ENCODE results near the gene UFL1.
"Not testable (repeated sequence)": the region's sequence is repeated elsewhere in the genome, so short reads cannot be mapped to it uniquely, and the experiment has no call there.

Gene UFL1

GRCh38 chr6:96521644-96522464, at the start of gene UFL1:
Gene UFL1 (plus strand): TSS chr6:96521806. CDS start chr6:96521874, 68 bp downstream.
- peak; percentile 78 for DNase-seq (ENCODE audit: low spot score)

DNA sequence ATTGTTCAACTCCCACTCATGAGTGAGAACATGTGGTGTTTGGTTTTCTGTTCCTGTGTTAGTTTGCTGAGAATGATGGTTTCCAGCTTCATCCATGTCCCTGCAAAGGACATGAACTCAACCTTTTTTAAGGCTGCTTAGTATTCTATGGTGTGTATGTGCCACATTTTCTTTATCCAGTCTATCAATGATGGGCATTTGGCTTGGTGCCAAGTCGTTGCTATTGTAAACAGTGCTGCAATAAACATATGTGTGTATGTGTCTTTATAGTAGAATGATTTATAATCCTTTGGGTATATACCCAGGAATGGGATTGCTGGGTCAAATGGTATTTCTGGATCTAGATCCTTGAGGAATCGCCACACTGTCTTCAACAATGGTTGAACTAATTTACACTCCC, 49.3 kb upstream of the UFL1 start:
- DNase-seq (ENCODE audit: low spot score) = not testable (repeated sequence)

DNA sequence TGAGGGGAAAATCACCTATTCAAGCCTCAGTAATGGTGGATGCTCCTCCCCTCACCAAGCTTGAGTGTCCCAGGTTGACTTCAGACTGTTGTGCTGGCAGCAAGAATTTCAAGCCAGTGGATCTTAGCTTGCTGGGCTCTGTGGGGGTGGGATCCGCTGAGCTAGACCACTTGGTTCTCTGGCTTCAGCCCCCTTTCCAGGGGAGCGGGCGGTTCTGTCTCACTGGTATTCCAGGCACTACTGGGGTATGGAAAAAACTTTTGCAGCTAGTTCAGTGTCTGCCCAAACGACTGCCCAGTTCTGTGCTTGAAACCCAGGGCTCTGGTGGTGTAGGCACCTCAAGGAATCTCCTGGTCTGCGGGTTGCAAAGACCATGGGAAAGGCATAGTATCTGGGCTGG, 42.9 kb upstream of the UFL1 start:
- DNase-seq (ENCODE audit: low spot score) = no peak

GRCh38 chr6:96491926-96492325, 29.7 kb upstream of the UFL1 start:
- DNase-seq (ENCODE audit: low spot score) = no peak

- no peak for DNase-seq (ENCODE audit: low spot score)
These were observed 21.8 kb upstream of the UFL1 start for GRCh38 chr6:96499781-96500180.

GRCh38 chr6:96502915-96503314, 18.7 kb upstream of the UFL1 start:
- DNase-seq (ENCODE audit: low spot score) = no peak

GRCh38 chr6:96505363-96505762, 16.2 kb upstream of the UFL1 start:
- DNase-seq (ENCODE audit: low spot score) = no peak

DNA sequence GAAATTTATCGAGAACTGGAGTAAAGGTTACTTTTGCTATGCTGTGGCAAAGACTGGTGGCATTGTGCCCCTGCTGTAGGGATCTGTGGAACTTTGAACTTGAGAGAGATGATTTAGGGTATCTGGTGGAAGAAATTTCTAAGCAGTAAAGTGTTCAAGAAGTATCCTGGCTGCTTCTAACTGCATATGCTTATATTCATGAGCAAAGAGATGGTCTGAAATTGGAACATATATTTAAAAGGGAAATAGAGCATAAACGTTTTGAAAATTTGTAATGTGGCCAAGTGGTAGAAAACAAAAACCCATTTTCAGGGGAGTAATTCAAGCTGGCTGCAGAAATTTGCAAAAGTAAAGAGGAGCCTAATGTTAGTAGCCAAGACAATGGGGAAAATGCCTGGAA, 12.3 kb upstream of the UFL1 start:
- no peak for DNase-seq (ENCODE audit: low spot score)

DNA sequence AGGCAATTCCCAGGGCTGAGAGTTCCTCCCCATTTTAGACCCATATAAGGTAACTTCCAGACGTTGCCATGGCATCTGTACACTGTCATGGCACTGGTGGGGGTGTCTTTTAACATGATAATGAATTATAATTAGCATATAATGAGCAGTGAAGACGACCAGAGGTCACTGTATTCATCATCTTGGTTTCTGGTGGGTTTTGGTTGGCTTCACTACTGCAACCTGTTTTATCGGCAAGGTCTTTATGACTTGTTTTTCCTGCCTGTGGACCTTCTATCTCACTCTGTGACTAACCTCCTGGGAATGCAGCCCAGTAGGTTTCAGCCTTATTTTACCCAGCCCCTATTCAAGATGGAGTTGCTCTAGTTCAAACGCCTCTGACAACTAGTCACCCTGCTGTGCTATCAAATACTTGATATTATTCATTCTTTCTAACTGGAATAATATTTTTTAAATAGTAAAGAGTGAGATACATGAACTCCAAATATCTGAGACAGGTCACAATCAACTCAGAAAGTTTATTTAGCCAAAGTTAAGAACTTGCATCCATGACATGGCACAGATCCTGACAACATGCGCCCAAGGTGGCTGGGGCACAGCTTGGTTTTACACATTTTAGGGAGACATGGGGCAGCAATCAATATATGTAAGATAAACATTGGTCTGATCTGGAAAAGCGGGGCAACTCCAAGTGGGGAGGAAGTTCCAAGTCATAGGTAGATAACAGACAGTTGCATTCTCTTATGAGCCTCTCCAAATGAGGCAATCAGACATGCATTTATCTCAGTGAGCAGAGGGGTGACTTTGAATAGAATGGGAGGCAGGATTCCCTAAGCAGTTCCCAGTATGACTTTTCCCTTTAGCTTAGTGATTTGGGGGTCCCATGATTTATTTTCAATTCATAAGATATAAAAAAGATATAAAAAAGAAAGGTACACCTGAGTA, 1.2 kb upstream of the UFL1 start:
- DNase-seq (ENCODE audit: low spot score) = no peak

GRCh38 chr6:96521306-96521643, 331 bp upstream of the UFL1 start:
- no peak for DNase-seq (ENCODE audit: low spot score)

DNA sequence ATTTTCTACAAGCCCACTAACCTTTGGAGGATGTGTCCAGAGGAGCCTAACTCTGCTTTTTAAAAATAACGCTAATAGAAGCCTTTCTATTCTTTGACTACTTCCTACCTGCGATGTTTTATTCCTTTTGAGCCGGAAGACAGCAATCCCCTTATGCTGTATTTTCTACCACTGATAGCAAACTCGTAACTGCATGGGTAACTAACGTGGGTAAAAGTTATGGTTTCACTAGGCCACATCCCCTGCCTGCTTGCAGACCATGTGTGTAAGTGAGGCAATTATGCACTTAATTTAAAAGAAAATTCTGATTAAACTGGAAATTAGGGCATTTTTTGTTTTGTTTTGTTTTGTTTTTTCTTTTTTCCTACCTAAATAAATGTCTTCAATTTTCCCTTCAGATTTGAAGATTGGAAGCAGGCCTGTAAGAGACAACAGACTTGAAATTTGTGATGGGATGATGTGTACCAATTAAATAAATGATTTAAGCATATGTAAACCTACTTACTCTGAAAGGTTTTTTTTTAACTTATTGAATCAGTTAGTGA, 931 bp downstream of the UFL1 start:
- DNase-seq (ENCODE audit: low spot score) = no peak

GRCh38 chr6:96528193-96528592, 6.6 kb downstream of the UFL1 start:
- DNase-seq (ENCODE audit: low spot score) = no peak

- no peak for DNase-seq (ENCODE audit: low spot score)
These were observed 10.8 kb downstream of the UFL1 start for GRCh38 chr6:96532399-96532798.

- no peak for DNase-seq (ENCODE audit: low spot score)
These were observed 16.1 kb downstream of the UFL1 start for GRCh38 chr6:96537726-96538125.

DNA sequence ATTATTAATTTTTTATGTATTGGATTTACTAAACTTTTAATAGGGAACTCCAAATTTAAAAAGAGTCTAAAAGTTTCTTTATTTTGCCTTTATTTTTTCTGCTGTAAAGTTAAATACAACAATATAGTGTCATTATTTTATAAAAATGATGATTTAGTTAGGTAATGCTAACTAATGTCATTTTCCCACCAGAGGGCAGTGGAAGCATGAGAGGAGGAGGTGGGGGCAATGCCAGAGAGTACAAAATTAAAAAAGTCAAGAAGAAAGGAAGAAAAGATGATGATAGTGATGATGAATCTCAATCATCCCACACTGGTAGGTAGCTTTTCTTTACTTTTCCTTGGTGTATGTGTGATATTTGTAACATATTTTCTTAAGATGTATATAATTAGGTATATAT, 21.1 kb downstream of the UFL1 start:
- DNase-seq (ENCODE audit: low spot score) = no peak

- DNase-seq (ENCODE audit: low spot score) = no peak
These were observed 24.3 kb downstream of the UFL1 start for GRCh38 chr6:96545882-96546281.

DNA sequence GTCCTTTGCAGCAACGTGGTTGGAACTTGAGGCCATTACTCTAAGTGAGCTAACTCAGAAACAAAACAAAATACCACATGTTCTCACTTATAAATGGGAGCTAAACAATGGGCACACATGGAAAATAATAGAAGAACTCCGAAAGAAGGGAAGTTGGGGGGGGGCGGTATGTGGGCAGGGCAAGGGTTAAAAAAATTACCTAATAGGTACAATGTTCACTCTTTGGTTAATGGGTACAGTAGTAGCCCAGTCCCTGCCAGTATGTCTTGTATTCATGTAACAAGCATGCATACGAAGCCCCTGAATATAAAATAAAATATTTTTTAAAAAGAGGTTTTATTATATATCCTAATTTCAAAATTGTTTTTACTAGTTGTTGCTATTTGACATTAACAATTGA, 26.0 kb downstream of the UFL1 start:
- no peak for DNase-seq (ENCODE audit: low spot score)

DNA sequence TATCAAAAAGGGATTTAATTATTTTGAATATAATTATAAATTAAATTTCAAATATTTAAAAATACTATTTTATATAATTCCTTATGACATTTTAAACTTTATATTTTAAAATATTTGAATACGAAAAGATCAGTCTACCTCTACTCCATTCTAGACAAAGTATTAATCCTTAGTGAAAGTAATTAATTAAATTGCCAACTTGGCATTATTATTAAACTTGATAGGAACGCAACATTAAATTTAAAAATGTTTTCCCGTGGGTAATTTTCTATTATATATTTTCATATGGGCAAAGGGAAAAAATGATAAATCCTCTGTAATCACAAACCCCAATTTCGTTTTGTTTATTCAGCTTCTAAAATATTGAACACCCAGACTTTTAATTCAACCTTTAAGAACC, 33.0 kb downstream of the UFL1 start:
- DNase-seq (ENCODE audit: low spot score) = no peak

- not testable (repeated sequence) for DNase-seq (ENCODE audit: low spot score)
These were observed 38.1 kb downstream of the UFL1 start for GRCh38 chr6:96559740-96560139.

- no peak for DNase-seq (ENCODE audit: low spot score)
These were observed 41.3 kb downstream of the UFL1 start, which contains the start of gene FHL5 for GRCh38 chr6:96562886-96563285. Gene FHL5 (plus strand): TSS chr6:96563128. CDS start chr6:96603614, 40,486 bp downstream.

- no peak for DNase-seq (ENCODE audit: low spot score)
These were observed 42.2 kb downstream of the UFL1 start for GRCh38 chr6:96563853-96564252.

GRCh38 chr6:96570053-96570452, 48.4 kb downstream of the UFL1 start:
- no peak for DNase-seq (ENCODE audit: low spot score)

GRCh38 chr6:96571551-96571950, 49.9 kb downstream of the UFL1 start:
- DNase-seq (ENCODE audit: low spot score) = no peak
